Activated B cell treated with CpG ODN at 0.5 μM for 24 hours (primary cell): ENCODE measurements around the gene SYNJ1. TPM values are rescaled to one million over a fixed set of nuclear protein-coding genes. Genes with fewer than 3 reads are reported as not detected.

Source experiments
- ATAC-seq: fragments of 200-7000 bp; cut with Tn5 transposase; one replicate; pipeline ENCODE4 v1.10.0; 2021; ENCODE audit warnings: low read depth, mild to moderate bottlenecking, moderate library complexity
- CTCF ChIA-PET: fragments of 350-600 bp; sonication (Branson Sonifier 250); formaldehyde crosslinking; loops from one replicate; lab custom pipeline; 2021; ENCODE audit warnings: antibody characterized with exemption; lab: Charles Lee
- POLR2A ChIA-PET: fragments of 350-600 bp; sonication (Branson Sonifier 250); formaldehyde crosslinking; loops from one replicate; lab custom pipeline; 2021; ENCODE audit warnings: antibody characterized with exemption; lab: Charles Lee
- DNase-seq: peaks from one replicate; pipeline ENCODE4 v3.0.0; 2022
- H3K27ac Mint-ChIP-seq: one replicate; pipeline ENCODE4 v1.8.0; 2020; ENCODE audit warnings: mixed read lengths
- H3K27me3 Mint-ChIP-seq: one replicate; pipeline ENCODE4 v1.8.0; 2021; ENCODE audit warnings: mixed read lengths
- H3K36me3 Mint-ChIP-seq: one replicate; pipeline ENCODE4 v1.8.0; 2021; ENCODE audit warnings: low read depth, mixed read lengths
- H3K4me1 Mint-ChIP-seq: one replicate; pipeline ENCODE4 v1.8.0; 2021; ENCODE audit warnings: mixed read lengths
- H3K4me3 Mint-ChIP-seq: one replicate; pipeline ENCODE4 v1.8.0; 2020; ENCODE audit warnings: mild to moderate bottlenecking, mixed read lengths
- H3K9me3 Mint-ChIP-seq: one replicate; pipeline ENCODE4 v1.8.0; 2020; ENCODE audit warnings: mixed read lengths
- CTCF ChIP-seq: fragments of 200-600 bp; IDR thresholded peaks from one replicate; pipeline ENCODE4 v1.8.0; 2022; ENCODE audit warnings: antibody characterized with exemption, mild to moderate bottlenecking
- intact Hi-C: fragments of 100-400 bp; cut with micrococcal nuclease; formaldehyde crosslinking; loops from one replicate; pipeline ENCODE4 v1.15.1; 2024
- total RNA-seq: library from RNA; stranded (reverse); gene quantifications from 2 replicates; pipeline ENCODE4 v1.2.3, GENCODE V29; 2022

The SYNJ1 gene
- total RNA-seq, 1 donor from 2014 or later: 5.2 TPM

- ATAC-seq (no peak), DNase-seq (no peak)
- Mint-ChIP-seq H3K36me3 (no peaks in the 10 kb centered on the region), H3K4me3 (no peak overlapping the region), H3K4me1 (no peaks in the 10 kb centered on the region), H3K9me3 (no peaks in the 10 kb centered on the region), H3K27me3 (no peaks in the 10 kb centered on the region), H3K27ac (no peak overlapping the region)
- intact Hi-C loops: no loop called here
- POLR2A ChIA-PET: no interaction called here
- TF ChIP-seq CTCF: no peak
- CTCF ChIA-PET: no interaction called here
These were observed 140.2 kb downstream of the SYNJ1 start for GRCh38 chr21:32587651-32588050.

- DNase-seq (no peak), ATAC-seq (no peak)
- Mint-ChIP-seq H3K36me3 (no peaks in the 10 kb centered on the region), H3K27me3 (no peaks in the 10 kb centered on the region), H3K27ac (no peak overlapping the region), H3K9me3 (no peaks in the 10 kb centered on the region), H3K4me3 (no peak overlapping the region), H3K4me1 (no peaks in the 10 kb centered on the region)
- CTCF ChIA-PET: no interaction called here
- intact Hi-C loops: no loop called here
- no peak for TF ChIP-seq CTCF
- POLR2A ChIA-PET: no interaction called here
These were observed 140.7 kb downstream of the SYNJ1 start for GRCh38 chr21:32587120-32587519.

- no peak for ATAC-seq
- H3K4me3 Mint-ChIP-seq: no peak overlapping the region
- H3K27me3 Mint-ChIP-seq: no peaks in the 10 kb centered on the region
- H3K36me3 Mint-ChIP-seq: no peaks in the 10 kb centered on the region
- no peaks in the 10 kb centered on the region for H3K9me3 Mint-ChIP-seq
- no peak for DNase-seq
- no peak overlapping the region for H3K27ac Mint-ChIP-seq
- POLR2A ChIA-PET: no interaction called here
- intact Hi-C loops: no loop called here
- CTCF ChIA-PET: no interaction called here
- H3K4me1 Mint-ChIP-seq: no peaks in the 10 kb centered on the region
- TF ChIP-seq CTCF: no peak
These were observed 141.8 kb downstream of the SYNJ1 start for GRCh38 chr21:32585970-32586369.

- Mint-ChIP-seq H3K27me3 (no peaks in the 10 kb centered on the region), H3K27ac (no peak within 1 kb of the TSS), H3K36me3 (no peaks in the 10 kb centered on the region), H3K4me3 (no peak within 1 kb of the TSS), H3K9me3 (no peaks in the 10 kb centered on the region), H3K4me1 (no peaks in the 10 kb centered on the region)
- ATAC-seq: no peak
- ChIA-PET POLR2A (no interaction called here), CTCF (no interaction called here)
- intact Hi-C loops: no loop called here
- no peak for TF ChIP-seq CTCF
- DNase-seq: no peak
These were observed 142.6 kb downstream of the SYNJ1 start, which contains the start of gene TCP10L for GRCh38 chr21:32585042-32585710. Gene TCP10L, minus strand, starts transcription at chr21:32585523. Its CDS starts 1,219 bp downstream, at chr21:32584304.

- TF ChIP-seq CTCF: no peak
- DNase-seq (no peak), ATAC-seq (no peak)
- Mint-ChIP-seq H3K36me3 (no peaks in the 10 kb centered on the region), H3K27ac (no peak overlapping the region), H3K4me1 (no peaks in the 10 kb centered on the region), H3K4me3 (no peak overlapping the region), H3K9me3 (no peaks in the 10 kb centered on the region), H3K27me3 (no peaks in the 10 kb centered on the region)
- CTCF ChIA-PET: no interaction called here
- POLR2A ChIA-PET: no interaction called here
- intact Hi-C loops: no loop called here
These were observed 143.3 kb downstream of the SYNJ1 start for GRCh38 chr21:32584472-32584871.
